Right ventricle myocardium inferior (tissue), 1 donor: ENCODE data around the gene ZSWIM1. TPM values are rescaled to one million over a fixed set of nuclear protein-coding genes. Genes with fewer than 3 reads are reported as not detected.
"Not testable (repeated sequence)": the region's sequence is repeated elsewhere in the genome, so short reads cannot be mapped to it uniquely, and the experiment has no call there.

Source experiments
- ATAC-seq: fragments of 200-7000 bp; cut with Tn5 transposase; one replicate; pipeline ENCODE4 v1.9.1; 2020; ENCODE audit warnings: mild to moderate bottlenecking, moderate library complexity
- DNase-seq: peaks from one replicate; pipeline ENCODE4 v3.0.0; 2021; ENCODE audit errors: missing footprints
- intact Hi-C: fragments of 100-400 bp; cut with DNase I; formaldehyde crosslinking; loops from one replicate; pipeline ENCODE4 v1.11.0; 2022
- total RNA-seq: library from RNA; stranded (reverse); fragmentation: NEBNext Ultra II Directional; extraction: Animal tissue kit (Norgen Biotek cat#: 25700); gene quantifications from one replicate; pipeline ENCODE4 v1.2.1, GENCODE V29; 2021
- donor health status: DM: no; HTN: yes; CAD: no; lungs with severe emphysema.

ZSWIM1 gene
- total RNA-seq, 1 donor from 2014 or later: 11.4 TPM

- intact Hi-C loops: no loop called here
- ATAC-seq (no peak), DNase-seq (no peak)
Measured at GRCh38 chr20:45851501-45851900, 29.5 kb upstream of the ZSWIM1 start.

- intact Hi-C loops: no loop called here
- no peak for ATAC-seq
- no peak for DNase-seq
Measured at GRCh38 chr20:45852326-45852725, 28.7 kb upstream of the ZSWIM1 start.

GRCh38 chr20:45853484-45853883 is 27.5 kb upstream of the ZSWIM1 start:
- ATAC-seq: no peak
- DNase-seq: no peak
- intact Hi-C loops: no loop called here

- intact Hi-C loops: no loop called here
- DNase-seq (peak; percentile 94), ATAC-seq (peak; percentile 99)
Measured at GRCh38 chr20:45857114-45857881, 23.7 kb upstream of the ZSWIM1 start, which contains the start of the genes ACOT8 and ZSWIM3. Gene ACOT8 (minus strand): TSS chr20:45857392. CDS start chr20:45857315, 77 bp downstream. Gene ZSWIM3 (plus strand): TSS chr20:45857614. CDS start chr20:45857826, 212 bp downstream.

GRCh38 chr20:45857882-45858216 is 23.2 kb upstream of the ZSWIM1 start:
- ATAC-seq (no peak), DNase-seq (no peak)
- intact Hi-C loops: no loop called here

GRCh38 chr20:45859916-45860315 is 21.1 kb upstream of the ZSWIM1 start:
- no peak for ATAC-seq
- intact Hi-C loops: no loop called here

GRCh38 chr20:45860560-45861220 is 20.3 kb upstream of the ZSWIM1 start:
- no peak for DNase-seq
- no peak for ATAC-seq
- intact Hi-C loops: no loop called here

More at GRCh38 chr20:45859916-45860315, 21.1 kb upstream of the ZSWIM1 start:
- no peak for DNase-seq

GRCh38 chr20:45861221-45862075 is 19.6 kb upstream of the ZSWIM1 start:
- no peak for DNase-seq
- intact Hi-C loops: no loop called here
- ATAC-seq: no peak

GRCh38 chr20:45863543-45864470 is 17.2 kb upstream of the ZSWIM1 start:
- intact Hi-C loops: no loop called here
- no peak for DNase-seq
- no peak for ATAC-seq

GRCh38 chr20:45866454-45866853 is 14.6 kb upstream of the ZSWIM1 start:
- intact Hi-C loops: no loop called here
- DNase-seq (no peak), ATAC-seq (no peak)

- intact Hi-C loops: no loop called here
- ATAC-seq: no peak
- no peak for DNase-seq
Measured at GRCh38 chr20:45867136-45867818, 13.8 kb upstream of the ZSWIM1 start.

- DNase-seq (no peak), ATAC-seq (no peak)
- intact Hi-C loops: no loop called here
Measured at GRCh38 chr20:45867819-45868176, 13.2 kb upstream of the ZSWIM1 start.

GRCh38 chr20:45872626-45873025 is 8.4 kb upstream of the ZSWIM1 start:
- ATAC-seq (no peak), DNase-seq (peak; percentile 4)
- intact Hi-C loops: no loop called here

- ATAC-seq (no peak), DNase-seq (no peak)
- intact Hi-C loops: no loop called here
Measured at GRCh38 chr20:45873409-45874103, 7.5 kb upstream of the ZSWIM1 start.

GRCh38 chr20:45874104-45874481 is 6.9 kb upstream of the ZSWIM1 start:
- intact Hi-C loops, DNase-seq, ATAC-seq: not testable (repeated sequence)

GRCh38 chr20:45874576-45874975 is 6.5 kb upstream of the ZSWIM1 start:
- intact Hi-C loops: no loop called here
- ATAC-seq (no peak), DNase-seq (no peak)

GRCh38 chr20:45878076-45878761 is 2.8 kb upstream of the ZSWIM1 start:
- no peak for DNase-seq
- ATAC-seq: peak; percentile 46
- intact Hi-C loops: no loop called here
